ENCODE measurements around the gene ZNF280B. TPM values are rescaled to one million over a fixed set of nuclear protein-coding genes. Genes with fewer than 3 reads are reported as not detected.

ZNF280B gene
- polyA plus RNA-seq, 3 donors, result 0.04 TPM; not detected in 2

DNA sequence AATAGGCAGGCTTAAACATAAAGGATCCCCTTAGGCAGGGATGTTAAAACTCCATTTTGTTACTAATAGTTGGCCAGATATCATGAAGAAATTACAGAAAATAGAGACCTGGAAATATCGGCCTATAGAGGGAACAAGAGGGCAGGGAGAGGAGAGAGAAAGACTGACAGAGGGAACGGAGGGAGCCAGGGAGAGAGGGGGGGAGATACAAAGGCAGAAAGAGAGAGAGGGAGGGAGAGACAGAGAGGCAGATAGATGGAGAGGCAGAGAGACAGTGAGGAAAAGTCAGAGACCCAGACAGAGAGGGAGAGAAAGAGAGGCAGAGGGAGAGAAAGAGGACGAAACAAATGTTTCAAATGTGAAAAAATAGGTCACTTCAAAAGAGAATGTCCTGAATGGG lies 53.5 kb downstream of the ZNF280B start:
- Histone ChIP-seq H3K79me2 (ENCODE audit: insufficient read depth, low read length) (no peaks in the 10 kb centered on the region), H3K9me3 (replicated peaks in 1 of 2; ENCODE audit: control insufficient read depth in 1 of 2, insufficient read depth in 1 of 2, low read length in 2 of 2) (peaks cover 44 to 49% of the 10 kb centered on the region in 2 donors), H3K4me3 (replicated peaks in 1 of 3; ENCODE audit: low read depth in 2 of 3, low read length in 3 of 3) (no peak overlapping the region), H2AFZ (ENCODE audit: insufficient read depth, low read depth, low read length, poor library complexity, severe bottlenecking) (no peak overlapping the region), H3K27me3 (ENCODE audit: control insufficient read depth in 2 of 2, insufficient read depth in 2 of 2, low read length in 2 of 2) (no peaks in the 10 kb centered on the region), H3K4me1 (ENCODE audit: control insufficient read depth in 1 of 2, insufficient read depth in 2 of 2, low read length in 2 of 2) (peaks cover 5% of the 10 kb centered on the region in 2 donors), H3K27ac (ENCODE audit: low read depth in 1 of 2, low read length in 2 of 2) (no peak overlapping the region), H3K9ac (ENCODE audit: insufficient read depth, low read length, poor library complexity, severe bottlenecking) (no peak overlapping the region), H3K36me3 (replicated peaks in 1 of 2; ENCODE audit: control insufficient read depth in 1 of 2, insufficient read depth in 2 of 2, low read length in 2 of 2) (no peaks in the 10 kb centered on the region), H4K20me1 (ENCODE audit: insufficient read depth, low read length) (no peaks in the 10 kb centered on the region), H3K4me2 (replicated peaks; ENCODE audit: extremely low read depth, low read length, poor library complexity, severe bottlenecking) (no peak overlapping the region)
- intact Hi-C loops (cut with micrococcal nuclease), result no loop called here
- no peak for DNase-seq
- H3K4me3 Mint-ChIP-seq, result no peak overlapping the region
- H3K36me3 Mint-ChIP-seq, result peaks cover 0 to 2% of the 10 kb centered on the region in 2 donors
- TF ChIP-seq, protein P1, sequence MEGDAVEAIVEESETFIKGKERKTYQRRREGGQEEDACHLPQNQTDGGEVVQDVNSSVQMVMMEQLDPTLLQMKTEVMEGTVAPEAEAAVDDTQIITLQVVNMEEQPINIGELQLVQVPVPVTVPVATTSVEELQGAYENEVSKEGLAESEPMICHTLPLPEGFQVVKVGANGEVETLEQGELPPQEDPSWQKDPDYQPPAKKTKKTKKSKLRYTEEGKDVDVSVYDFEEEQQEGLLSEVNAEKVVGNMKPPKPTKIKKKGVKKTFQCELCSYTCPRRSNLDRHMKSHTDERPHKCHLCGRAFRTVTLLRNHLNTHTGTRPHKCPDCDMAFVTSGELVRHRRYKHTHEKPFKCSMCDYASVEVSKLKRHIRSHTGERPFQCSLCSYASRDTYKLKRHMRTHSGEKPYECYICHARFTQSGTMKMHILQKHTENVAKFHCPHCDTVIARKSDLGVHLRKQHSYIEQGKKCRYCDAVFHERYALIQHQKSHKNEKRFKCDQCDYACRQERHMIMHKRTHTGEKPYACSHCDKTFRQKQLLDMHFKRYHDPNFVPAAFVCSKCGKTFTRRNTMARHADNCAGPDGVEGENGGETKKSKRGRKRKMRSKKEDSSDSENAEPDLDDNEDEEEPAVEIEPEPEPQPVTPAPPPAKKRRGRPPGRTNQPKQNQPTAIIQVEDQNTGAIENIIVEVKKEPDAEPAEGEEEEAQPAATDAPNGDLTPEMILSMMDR (IDR thresholded peaks at IDR 0.05), result no peak
- H3K4me1 Mint-ChIP-seq, result peaks cover 8% of the 10 kb centered on the region
- H3K9me3 Mint-ChIP-seq, result peaks cover 32 to 67% (median 47%) of the 10 kb centered on the region in 7 donors
- H3K27ac Mint-ChIP-seq, result no peak overlapping the region
- peaks cover 1 to 22% (median 6%) of the 10 kb centered on the region in 3 donors for H3K27me3 Mint-ChIP-seq (ENCODE audit: low read depth in 3 of 3)
- 84% methylated on average over 2 of the region's 3 CpGs for WGBS (ENCODE audit: insufficient coverage)

DNA sequence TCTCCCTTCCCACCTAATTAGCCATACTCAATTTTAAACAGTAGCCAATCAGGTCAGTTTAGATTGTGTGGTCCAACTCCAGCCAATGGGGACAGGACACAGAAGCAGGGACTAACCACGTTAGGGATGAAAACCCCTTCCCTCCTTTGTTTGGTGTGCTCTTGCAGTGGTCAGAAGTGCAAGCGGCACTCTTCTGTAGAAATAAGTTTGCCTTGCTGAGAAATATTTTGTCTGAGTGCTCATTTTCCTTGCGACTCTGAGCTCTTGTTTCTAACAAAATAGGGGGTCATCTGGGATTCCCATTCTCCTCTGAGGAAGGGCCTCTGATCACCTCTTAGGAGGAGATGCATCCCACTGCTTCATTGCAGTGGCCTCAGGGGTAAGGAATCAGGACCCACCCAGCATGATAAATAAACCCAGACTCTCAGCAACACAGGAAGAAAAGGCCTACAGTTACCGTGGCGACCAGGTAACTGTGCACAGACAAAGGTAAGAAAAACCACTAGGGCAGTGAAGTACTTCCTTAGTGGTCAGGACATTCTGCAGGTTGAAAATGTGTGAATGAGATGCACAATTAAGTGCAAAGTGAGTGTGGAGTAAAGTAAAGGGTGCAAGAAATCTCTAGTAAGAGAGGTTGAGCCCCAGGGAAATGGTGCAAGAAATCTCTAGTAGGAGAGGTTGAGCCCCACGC lies 55.4 kb downstream of the ZNF280B start:
- Histone ChIP-seq H4K20me1 (ENCODE audit: insufficient read depth, low read length) (no peaks in the 10 kb centered on the region), H3K9me3 (replicated peaks in 1 of 2; ENCODE audit: control insufficient read depth in 1 of 2, insufficient read depth in 1 of 2, low read length in 2 of 2) (peaks cover 30 to 31% of the 10 kb centered on the region in 2 donors), H2AFZ (ENCODE audit: insufficient read depth, low read depth, low read length, poor library complexity, severe bottlenecking) (no peak overlapping the region), H3K27me3 (ENCODE audit: control insufficient read depth in 2 of 2, insufficient read depth in 2 of 2, low read length in 2 of 2) (no peaks in the 10 kb centered on the region), H3K27ac (ENCODE audit: low read depth in 1 of 2, low read length in 2 of 2) (no peak overlapping the region), H3K36me3 (replicated peaks in 1 of 2; ENCODE audit: control insufficient read depth in 1 of 2, insufficient read depth in 2 of 2, low read length in 2 of 2) (no peaks in the 10 kb centered on the region), H3K4me2 (replicated peaks; ENCODE audit: extremely low read depth, low read length, poor library complexity, severe bottlenecking) (no peak overlapping the region), H3K4me3 (replicated peaks in 1 of 3; ENCODE audit: low read depth in 2 of 3, low read length in 3 of 3) (no peak overlapping the region), H3K4me1 (ENCODE audit: control insufficient read depth in 1 of 2, insufficient read depth in 2 of 2, low read length in 2 of 2) (peaks cover 5% of the 10 kb centered on the region in 2 donors), H3K9ac (ENCODE audit: insufficient read depth, low read length, poor library complexity, severe bottlenecking) (no peak overlapping the region), H3K79me2 (ENCODE audit: insufficient read depth, low read length) (no peaks in the 10 kb centered on the region)
- no peak for DNase-seq
- Mint-ChIP-seq H3K4me1 (peaks cover 9% of the 10 kb centered on the region), H3K4me3 (no peak overlapping the region), H3K27ac (no peak overlapping the region), H3K36me3 (no peaks in the 10 kb centered on the region), H3K27me3 (ENCODE audit: low read depth in 3 of 3) (peaks cover 5 to 26% (median 6%) of the 10 kb centered on the region in 3 donors), H3K9me3 (peaks cover 19 to 48% (median 31%) of the 10 kb centered on the region in 7 donors)
- intact Hi-C loops (cut with micrococcal nuclease), result no loop called here
- TF ChIP-seq, protein P1 (IDR thresholded peaks at IDR 0.05), result no peak
- 89% methylated on average over 1 of the region's 6 CpGs for WGBS (ENCODE audit: insufficient coverage)

All from CD14-positive monocyte (primary cell).